ENCODE measurements around the gene TMPRSS13.

Gene TMPRSS13

DNA sequence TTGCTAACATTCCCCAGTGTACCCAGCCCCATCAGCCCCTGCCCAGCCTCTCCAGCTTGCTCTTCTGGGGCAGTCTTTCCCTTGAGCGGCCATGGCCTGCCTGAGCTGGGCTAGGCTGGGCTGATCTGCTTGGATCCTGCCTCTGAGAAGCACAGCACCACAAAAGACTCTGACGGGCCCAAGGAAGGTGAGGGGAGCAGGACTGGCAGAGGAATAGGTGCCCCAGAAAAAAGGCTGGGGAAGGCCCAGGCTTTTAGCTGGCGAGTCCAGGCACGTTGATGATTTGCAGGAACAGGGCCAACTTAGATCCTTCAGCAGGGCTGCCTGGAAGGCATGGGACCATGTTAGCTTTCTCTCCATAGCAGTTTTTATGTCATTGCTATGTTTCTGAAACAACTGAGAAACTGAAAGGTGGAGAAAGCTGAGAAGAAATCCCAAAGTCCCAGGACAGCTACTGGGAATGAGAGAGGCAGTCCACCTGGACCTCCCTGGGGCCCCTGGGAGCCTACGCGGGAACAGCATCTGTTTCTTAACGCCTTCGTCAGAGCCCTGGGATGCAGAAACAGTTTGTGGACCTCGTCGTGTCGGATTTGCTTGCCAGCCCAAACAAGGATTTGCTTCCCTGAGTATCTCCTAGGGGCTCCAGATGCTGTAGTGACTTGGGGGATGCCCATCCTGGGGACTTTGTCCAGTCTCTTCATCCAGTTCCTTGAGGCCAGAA, 28.3 kb downstream of the TMPRSS13 start:
- in situ Hi-C loops (cut with MboI; ENCODE audit: low sequenced_read_pairs): no loop called here

GRCh38 chr11:117900121-117900648, 29.0 kb downstream of the TMPRSS13 start:
- in situ Hi-C loops (cut with MboI; ENCODE audit: low sequenced_read_pairs): no loop called here

DNA sequence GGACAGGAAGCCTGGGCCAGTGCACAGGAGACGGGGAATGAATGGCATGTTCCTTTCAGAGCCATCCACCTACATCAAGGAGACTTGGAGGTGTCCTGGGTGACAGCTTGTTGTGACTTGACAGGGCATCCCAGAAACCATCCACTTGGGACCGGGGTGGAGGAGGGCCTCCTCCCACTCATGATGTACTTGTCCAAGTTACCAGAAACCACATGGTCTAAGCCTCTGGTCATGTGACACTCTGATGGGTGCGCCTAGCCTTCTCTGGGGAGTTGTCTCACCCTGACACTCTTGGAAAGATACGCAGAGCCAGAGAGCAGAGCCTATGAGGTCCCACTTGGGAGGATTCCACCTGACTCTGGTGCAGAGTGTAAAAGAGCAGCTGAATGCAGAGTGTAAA, 31.1 kb downstream of the TMPRSS13 start:
- in situ Hi-C loops (cut with MboI; ENCODE audit: low sequenced_read_pairs): no loop called here

- in situ Hi-C loops (cut with MboI; ENCODE audit: low sequenced_read_pairs): no loop called here
Observed at GRCh38 chr11:117892651-117893050, 36.6 kb downstream of the TMPRSS13 start.

- in situ Hi-C loops (cut with MboI; ENCODE audit: low sequenced_read_pairs): no loop called here
Observed at GRCh38 chr11:117891362-117891761, 37.8 kb downstream of the TMPRSS13 start.

GRCh38 chr11:117888139-117888566, 41.0 kb downstream of the TMPRSS13 start:
- in situ Hi-C loops (cut with MboI; ENCODE audit: low sequenced_read_pairs): no loop called here

- in situ Hi-C loops (cut with MboI; ENCODE audit: low sequenced_read_pairs): no loop called here
Observed at GRCh38 chr11:117887431-117888138, 41.6 kb downstream of the TMPRSS13 start.

GRCh38 chr11:117885777-117886176, 43.4 kb downstream of the TMPRSS13 start:
- in situ Hi-C loops (cut with MboI; ENCODE audit: low sequenced_read_pairs): no loop called here

- in situ Hi-C loops (cut with MboI; ENCODE audit: low sequenced_read_pairs): no loop called here
Observed at GRCh38 chr11:117884994-117885393, 44.2 kb downstream of the TMPRSS13 start.

DNA sequence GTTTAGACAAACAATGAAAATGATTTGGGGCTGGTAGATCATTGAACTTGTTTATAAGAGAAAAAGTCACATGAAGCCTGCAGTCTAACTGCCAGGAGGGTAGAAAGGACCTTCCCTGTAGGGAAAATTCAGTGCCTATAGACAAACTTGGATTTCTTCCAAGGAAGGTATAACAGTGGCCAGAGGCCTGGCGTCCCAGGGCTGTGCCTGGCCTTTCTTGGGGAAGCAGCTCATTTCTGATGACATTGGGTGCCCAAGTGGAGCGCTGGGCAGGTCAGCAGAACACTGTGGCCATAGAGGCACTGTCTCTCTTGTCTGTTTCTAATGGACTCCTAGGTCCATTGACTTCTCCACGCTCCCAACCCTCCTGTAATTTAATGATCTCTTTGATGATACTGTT, 46.1 kb downstream of the TMPRSS13 start:
- in situ Hi-C loops (cut with MboI; ENCODE audit: low sequenced_read_pairs): no loop called here

GRCh38 chr11:117882311-117882905, 46.8 kb downstream of the TMPRSS13 start:
- in situ Hi-C loops (cut with MboI; ENCODE audit: low sequenced_read_pairs): no loop called here

DNA sequence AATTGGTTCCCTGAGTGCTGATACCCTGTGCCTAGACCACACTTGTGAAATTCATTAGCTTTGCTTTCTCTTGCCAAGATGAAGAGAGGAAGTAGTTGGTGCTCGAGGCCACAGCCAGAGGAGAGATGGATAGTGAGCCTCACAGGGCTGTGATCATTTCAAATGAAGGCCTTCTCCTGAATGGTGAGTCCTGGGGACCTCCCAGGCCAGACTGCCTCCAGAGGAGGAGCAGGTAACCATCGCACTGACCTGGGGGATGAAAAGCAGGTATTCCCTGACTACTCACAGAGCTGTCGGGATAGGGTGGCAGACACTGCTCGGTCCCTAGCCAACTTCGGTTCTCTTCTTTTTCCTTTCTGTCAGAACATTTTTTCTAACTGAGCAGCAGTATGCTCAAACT, 48.0 kb downstream of the TMPRSS13 start:
- in situ Hi-C loops (cut with MboI; ENCODE audit: low sequenced_read_pairs): no loop called here

DNA sequence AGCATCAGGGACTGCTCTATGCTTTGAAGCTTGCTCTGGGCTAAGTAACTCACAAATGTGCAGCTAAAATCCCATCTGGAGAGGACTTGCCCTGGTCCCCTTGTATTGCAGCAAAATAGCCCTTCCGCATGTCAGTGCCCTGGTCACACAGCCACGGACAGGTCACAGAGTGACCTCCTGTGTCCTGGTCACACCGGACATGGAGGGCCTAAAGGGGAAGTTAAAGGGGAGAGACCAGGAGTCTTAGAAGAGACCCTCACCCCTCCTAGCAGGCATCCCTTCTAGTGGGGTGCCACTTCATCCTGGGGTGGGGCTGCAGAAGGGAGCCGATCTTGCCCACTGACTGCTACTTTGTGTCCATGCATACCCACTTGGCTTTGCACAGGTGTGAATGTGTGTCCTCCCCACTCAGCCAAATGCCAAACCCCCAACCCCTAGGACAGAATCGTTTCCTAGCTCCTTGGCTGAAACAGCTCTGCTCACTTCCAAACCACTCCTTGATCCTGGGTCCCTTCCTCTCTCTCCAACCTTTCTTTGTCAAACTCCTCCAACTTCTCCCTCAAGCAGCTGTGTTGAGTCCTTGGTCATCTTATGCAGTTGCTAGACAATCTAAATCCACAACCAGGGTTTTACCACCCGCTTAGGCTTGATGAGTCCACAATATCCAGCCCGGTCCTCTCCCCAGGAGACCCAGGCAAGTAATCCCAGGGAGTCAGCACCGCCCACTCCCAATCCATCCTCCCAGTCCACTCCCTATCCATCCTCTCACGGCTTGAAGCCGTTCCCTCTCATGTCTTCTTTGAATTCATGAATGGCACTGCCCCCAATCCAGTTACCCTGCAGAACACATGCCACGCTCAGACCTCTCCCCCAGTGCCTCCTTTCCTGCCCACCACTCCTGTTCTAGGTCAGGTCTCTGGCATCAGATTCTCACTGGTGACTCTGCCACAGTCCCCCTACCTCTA, 49.4 kb downstream of the TMPRSS13 start:
- in situ Hi-C loops (cut with MboI; ENCODE audit: low sequenced_read_pairs): no loop called here

GRCh38 chr11:117878939-117879475, 50.2 kb downstream of the TMPRSS13 start:
- in situ Hi-C loops (cut with MboI; ENCODE audit: low sequenced_read_pairs): no loop called here

DNA sequence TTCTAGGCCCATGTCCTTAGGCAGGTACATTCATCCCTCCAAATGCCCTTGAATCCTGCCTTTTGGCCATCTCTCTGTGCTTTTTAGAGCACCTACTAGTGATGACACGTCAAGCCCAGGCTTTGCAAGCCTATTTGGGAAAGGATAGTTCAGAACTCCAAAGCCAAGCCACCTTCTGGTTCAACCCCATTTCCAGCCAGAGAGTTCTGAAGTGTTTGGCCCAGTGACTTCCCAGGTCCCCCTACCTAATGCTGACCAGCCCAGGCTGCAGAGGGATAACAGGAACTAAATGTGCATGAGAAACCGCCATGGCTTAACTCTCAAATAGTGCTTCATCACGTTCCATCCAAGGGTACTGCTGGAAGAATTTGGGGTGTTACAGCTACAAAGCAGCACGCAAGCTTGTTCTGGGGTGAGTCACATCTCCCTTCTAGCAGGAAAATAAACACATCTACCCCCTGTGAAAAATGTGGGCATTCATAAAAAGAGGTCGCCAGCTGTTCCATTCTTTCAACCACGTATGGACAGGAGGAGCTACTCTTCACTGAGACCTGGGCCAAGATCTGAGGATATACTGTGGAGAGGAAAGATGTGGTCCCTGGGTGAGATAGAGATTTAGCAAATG, 50.8 kb downstream of the TMPRSS13 start:
- in situ Hi-C loops (cut with MboI; ENCODE audit: low sequenced_read_pairs): no loop called here

DNA sequence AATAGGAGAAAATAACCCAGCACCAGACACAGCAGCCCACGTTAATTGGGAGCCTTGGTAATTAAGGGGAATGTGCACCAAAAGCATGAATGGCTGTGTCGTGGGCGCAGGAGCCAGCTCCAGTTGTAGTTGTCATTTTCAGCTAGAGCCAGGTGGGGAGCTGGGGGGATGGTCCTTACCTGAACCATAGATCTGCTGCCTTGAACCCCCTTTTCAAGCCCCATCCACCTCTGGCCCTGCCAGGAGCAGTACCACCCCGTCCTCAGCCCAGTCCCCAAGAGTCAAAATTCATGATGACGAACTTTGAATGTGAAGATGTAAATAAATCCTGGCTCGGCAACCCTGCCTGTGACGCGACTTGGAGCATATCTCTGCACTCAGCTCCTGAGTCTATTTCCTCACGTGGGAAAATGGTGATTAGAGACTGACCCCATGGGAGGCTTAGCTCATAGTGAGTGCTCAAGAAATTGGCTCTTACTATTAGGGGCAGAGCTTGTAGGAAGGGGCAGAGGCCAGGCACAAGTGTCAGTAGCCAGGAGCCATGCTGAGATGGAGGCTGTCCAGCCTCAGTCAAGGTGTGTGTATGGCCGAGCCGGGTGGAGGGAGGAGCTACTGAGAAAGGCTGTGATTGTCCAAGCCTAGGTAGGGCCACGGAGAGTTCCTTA, 52.0 kb downstream of the TMPRSS13 start:
- in situ Hi-C loops (cut with MboI; ENCODE audit: low sequenced_read_pairs): no loop called here

DNA sequence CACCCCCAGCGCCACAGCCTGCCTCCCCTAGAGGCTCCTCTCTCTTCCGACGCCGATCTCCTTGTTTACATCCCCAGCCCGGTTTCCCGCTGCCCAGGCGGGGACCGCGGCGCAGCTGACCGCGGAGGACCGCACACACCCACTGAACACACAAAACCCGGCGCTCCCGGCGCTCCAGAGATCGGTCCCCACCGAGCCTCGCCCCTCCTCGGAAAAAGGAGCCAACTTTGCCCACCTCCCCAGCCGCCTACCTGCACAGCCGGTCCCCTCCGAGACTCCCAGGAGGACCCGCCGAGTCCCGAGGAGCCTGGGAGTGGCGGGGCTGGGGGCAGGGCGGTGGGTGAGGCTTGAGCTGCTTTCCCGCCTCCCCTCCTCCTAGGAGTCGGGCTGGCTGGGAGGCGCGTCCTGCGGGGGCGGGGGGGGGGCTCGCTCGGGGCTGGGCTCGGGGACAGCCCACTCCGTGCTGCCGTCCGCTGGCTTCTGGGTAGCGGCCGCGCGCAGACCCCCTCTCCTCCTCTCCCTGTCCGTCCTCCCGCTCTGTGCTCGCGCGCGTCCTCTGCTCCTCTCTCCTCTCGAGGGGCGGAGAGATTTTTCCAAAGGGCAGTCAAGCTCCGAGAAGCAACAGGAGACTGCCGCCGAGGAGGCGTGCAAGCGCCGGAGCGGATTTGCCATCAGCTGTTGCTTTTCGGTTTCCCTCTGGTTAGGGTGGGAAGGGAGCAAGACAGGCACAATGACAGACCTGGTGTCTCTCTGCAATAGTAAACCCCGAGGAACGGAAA, 52.7 kb downstream of the TMPRSS13 start, which contains the start of gene FXYD6:
Gene FXYD6 (minus strand): TSS at position 318 of the 779 bp plus-strand sequence. CDS start 33,882 bp downstream, outside the sequence.
- in situ Hi-C loops (cut with MboI; ENCODE audit: low sequenced_read_pairs): no loop called here

- in situ Hi-C loops (cut with MboI; ENCODE audit: low sequenced_read_pairs): no loop called here
Observed at GRCh38 chr11:117876059-117876340, 53.2 kb downstream of the TMPRSS13 start.

Measured in HL-60/S4 (cell line).